Inflammatory macrophage treated with lipopolysaccharide for 1 hour (primary cell): Measurements from ENCODE around the gene OSBPL3.
"Not testable (repeated sequence)": the region's sequence is repeated elsewhere in the genome, so short reads cannot be mapped to it uniquely, and the experiment has no call there.

Experiments used
- DNase-seq, 2 donors: peaks; one replicate each; pipeline ENCODE4 v3.0.0-alpha.2; 2020 to 2022

The OSBPL3 gene

DNA sequence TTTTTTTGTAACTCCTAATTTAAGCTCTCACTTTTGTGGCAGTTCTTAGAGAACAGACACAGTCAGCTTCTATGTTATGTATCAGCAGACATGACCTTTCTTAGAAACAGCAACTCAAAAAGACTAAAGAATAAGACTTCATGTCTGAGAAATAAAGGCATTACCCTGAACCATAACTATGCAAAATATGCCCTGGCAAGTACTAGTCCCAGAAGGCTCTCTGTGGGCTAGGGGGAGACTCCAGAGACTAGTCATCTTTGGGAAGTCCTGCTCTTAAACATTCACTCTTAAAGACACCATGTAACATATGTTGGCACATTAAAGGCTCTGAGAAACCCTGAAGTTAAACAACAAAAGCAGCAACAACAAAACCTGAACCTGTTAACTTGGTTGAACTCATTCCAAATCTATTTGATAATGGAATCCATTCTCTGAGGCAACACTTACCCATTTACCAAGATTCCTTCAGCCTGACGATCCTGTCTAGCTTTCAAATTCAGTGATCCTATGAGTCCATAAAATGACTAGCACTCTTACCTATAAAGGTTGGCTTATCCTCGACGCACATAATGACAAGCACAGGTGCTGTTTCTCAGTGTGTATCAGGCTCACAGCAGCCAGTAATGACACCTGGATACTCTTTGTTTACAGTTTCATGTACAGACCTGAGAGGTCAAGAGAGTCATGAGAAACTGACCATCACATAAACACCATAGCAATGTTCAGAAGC, 62.3 kb downstream of the OSBPL3 start:
- DNase-seq, result peak; percentile 35 to 70

- DNase-seq, result no peak
Observed at GRCh38 chr7:24916463-24917040, 63.4 kb downstream of the OSBPL3 start.

DNA sequence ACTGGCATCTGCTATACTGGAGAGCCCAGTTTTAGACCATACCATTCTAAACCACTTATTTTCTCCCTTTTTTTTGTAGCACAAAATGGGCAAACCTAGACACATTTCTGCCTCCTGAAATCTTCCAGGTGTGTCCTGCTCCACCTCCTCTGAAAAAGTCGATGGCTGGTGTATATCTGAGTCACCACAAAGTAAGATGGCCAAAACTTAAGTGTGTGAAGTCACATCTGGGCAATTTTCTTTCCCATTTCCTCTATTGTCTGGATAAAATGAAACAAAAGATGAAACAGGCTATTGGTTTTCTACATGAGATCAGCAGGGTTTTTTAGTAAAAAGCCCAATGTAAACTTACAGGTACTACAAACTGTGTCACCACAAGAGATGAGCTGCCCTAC, 65.5 kb downstream of the OSBPL3 start:
- DNase-seq, result no peak

DNA sequence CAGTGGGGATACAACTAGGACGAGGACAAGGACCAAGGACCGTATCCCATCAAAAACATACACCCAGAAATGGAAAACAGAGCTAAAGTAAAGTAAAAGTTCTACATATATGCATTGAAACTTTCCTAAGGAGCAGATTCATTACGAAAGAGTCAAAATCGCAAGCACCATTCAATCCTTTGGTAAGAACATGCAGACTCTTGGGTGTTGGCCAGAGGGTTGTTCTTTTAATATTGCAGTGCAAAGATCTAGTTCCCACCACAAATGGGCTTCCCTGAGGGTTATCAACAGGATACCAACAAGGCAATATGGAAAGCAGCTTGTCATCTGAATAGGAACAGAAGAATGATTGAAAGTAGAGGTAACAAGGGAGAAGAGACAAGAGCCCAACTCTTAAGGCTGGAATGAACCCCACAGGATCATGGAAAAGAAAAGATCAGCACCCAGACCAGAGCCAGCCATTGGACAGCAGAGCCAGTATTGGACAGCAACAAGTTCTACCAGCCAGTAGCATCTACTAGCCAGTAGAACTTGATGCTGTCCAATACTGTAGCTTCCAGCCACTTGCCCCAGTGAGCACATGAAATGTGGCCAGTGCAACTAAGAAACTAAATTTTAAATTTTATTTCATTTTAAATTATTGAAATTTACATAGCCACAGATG, 66.0 kb downstream of the OSBPL3 start:
- no peak for DNase-seq

GRCh38 chr7:24912874-24913514, 67.0 kb downstream of the OSBPL3 start:
- no peak for DNase-seq

DNA sequence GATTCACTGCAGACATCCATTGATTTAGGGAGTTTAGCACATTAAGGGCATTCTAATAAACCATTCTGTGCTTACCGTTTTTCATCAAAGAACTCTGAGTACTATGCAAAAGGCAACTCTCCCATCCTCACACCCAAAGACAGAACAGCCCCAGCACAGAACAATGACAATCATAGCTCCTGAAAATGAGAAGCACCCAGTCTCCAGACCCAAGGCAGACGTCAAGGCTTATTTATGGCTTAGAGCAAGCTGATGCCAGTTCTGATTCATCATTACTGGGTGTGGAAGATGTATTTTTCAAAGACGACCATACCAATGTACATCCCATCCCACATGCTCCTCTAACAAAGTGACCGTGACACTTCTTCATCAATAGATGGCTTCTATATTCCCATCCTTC, 67.6 kb downstream of the OSBPL3 start:
- DNase-seq, result no peak

DNA sequence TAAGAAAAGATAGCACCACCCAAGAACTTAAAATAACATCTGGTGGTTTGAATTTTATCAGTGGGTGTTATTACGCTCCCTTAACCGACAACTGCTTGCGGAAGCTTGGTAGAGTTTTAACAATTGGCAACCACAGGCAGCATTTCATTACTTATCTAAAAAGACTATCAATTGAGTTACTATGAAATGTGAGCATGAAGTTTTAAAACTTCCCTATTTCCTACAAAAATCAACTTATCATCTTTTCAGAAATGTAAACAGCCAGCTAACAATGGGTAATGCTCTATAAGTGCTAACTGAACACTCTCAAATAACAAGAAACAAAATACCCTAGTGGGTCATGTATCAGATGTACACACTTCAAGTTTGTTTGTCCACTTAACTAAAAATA, 68.8 kb downstream of the OSBPL3 start:
- peak in 1 of 2 donors; percentile 19 for DNase-seq

GRCh38 chr7:24910551-24911212, 69.3 kb downstream of the OSBPL3 start:
- no peak for DNase-seq

DNA sequence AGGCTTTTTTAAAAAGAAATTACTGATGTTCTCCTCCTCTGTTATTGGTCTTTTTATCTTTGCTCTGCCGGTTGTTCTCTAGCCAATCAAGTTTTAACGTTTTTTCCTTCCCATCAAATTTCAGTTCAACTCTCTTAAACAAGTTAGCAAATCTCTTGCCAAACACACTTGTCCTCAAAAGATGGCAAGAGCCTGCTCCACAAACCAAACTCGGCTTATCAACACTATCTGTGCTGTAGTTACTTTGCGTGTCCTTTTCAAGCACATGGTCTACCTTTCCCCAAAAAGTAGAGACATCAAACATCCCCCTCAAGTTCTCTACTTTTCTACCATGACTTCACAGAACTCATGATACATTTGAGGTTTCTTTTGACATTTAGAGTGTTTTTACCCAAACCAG, 71.3 kb downstream of the OSBPL3 start:
- no peak for DNase-seq

GRCh38 chr7:24908166-24908565, 71.8 kb downstream of the OSBPL3 start:
- no peak for DNase-seq

GRCh38 chr7:24907311-24907886, 72.6 kb downstream of the OSBPL3 start:
- DNase-seq, result no peak

DNA sequence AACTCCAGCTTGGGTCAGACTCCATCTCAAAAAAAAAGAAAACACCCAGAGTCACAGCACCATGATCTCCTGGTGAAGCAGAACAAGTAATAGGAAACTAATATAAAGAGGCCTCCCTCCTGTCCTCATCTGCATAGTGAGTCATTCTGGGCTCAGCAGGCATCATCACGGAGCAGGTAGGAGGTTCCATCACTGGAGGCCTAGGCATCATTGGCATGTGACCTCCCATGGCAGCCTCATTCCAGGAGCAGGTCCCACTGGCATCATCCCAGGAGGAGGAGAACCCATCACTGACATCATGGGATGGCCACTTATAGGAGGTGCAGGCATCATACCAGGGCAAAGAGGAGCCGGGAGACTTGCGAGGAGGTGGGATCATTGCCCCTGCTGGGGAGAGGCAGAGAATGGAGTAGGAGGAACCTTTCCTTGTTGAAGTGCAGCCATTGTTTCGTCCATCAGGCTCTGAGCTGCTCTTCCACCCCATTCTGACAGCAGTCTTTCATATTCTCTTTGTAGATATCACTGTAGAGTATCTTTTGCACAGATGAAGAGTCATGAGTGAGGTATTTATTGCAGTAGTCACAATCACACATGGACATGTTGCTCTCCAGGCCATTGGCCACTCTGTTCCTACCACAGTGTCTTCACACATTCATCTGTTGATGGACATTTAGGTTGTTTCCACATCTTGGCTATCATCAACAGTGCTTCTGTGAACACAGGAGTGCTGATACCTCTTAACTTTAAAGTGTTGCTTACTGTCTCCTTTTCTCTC, 73.8 kb downstream of the OSBPL3 start:
- no peak for DNase-seq

DNA sequence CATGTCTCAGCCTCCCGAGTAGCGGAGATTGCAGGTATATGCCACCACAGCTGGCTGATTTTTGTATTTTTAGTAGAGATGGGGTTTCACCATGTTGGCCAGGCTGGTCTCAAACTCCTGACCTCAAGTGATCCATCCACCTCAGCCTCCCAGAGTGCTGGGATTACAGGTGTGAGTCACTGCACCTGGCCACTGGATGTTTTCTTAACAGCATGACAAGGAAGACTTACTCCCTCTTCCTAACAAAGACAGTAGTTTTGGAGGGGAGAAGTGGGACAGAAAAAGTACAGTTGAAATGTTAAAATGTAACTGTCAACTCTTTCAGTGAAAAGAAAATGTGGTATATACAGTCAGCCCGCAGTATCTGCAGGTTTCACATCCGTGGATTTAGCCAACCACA, 76.0 kb downstream of the OSBPL3 start:
- not testable (repeated sequence) for DNase-seq

- DNase-seq, result no peak
Observed at GRCh38 chr7:24903559-24903958, 76.4 kb downstream of the OSBPL3 start.

GRCh38 chr7:24902931-24903330, 77.0 kb downstream of the OSBPL3 start:
- DNase-seq, result no peak

DNA sequence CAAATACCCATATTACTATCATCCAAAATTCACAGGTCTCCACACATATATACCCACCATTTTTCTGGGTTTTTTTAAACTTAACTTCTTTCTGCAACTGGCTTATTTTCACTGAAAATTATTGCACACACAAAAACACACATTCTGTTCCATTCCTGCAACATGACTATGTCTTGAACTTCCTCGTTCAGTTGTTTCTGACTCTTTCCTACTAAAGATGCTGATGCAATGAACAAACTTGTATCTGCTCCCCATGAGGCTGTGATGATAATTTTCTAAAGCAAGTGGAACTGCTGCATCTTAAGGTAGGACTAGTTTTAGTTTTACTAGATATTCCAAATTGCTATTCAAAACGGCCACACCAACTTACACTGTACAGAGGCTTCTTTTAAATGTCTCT, 77.7 kb downstream of the OSBPL3 start:
- no peak for DNase-seq

DNA sequence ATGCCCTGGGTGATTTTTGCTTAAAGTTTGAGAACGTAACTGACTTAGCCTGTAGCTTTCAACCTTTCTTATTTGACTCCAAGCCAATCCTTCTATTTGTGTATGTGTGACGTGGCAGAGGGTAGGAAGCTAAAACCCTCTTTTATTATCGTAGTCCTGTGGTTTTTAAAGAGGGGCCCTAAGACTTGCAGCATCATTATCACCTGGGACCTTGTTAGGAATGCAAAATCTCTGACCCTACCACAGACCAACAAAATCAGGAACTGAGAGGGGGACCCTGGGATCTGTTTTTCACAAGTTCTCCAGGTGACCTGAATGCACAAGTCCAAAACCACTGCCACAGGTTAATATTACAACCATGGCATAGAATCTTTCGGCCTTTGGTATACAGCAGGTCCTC, 80.1 kb downstream of the OSBPL3 start:
- DNase-seq, result no peak

GRCh38 chr7:24899161-24899560, 80.8 kb downstream of the OSBPL3 start:
- peak in 1 of 2 donors; percentile 42 for DNase-seq

DNA sequence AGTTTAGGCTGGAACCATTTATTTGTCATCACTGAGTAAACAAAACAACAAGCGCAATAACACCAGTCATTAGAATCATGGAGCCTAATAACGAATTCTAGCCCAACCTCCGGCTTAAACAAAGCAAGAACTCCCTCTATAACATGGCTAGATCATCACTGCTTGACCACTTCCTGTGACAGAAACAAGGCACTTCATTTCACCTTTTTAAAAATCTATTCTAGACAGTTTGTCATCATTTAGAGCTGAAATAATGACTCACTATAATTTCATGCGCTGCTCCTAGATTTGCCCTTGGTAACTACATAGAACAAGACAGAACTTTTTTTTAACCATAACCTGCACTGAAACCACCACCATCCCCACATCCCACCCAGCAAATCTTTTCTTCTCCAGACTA, 81.3 kb downstream of the OSBPL3 start:
- DNase-seq, result no peak

- DNase-seq, result peak; percentile 47 to 81
Observed at GRCh38 chr7:24896031-24896501, 83.9 kb downstream of the OSBPL3 start.

DNA sequence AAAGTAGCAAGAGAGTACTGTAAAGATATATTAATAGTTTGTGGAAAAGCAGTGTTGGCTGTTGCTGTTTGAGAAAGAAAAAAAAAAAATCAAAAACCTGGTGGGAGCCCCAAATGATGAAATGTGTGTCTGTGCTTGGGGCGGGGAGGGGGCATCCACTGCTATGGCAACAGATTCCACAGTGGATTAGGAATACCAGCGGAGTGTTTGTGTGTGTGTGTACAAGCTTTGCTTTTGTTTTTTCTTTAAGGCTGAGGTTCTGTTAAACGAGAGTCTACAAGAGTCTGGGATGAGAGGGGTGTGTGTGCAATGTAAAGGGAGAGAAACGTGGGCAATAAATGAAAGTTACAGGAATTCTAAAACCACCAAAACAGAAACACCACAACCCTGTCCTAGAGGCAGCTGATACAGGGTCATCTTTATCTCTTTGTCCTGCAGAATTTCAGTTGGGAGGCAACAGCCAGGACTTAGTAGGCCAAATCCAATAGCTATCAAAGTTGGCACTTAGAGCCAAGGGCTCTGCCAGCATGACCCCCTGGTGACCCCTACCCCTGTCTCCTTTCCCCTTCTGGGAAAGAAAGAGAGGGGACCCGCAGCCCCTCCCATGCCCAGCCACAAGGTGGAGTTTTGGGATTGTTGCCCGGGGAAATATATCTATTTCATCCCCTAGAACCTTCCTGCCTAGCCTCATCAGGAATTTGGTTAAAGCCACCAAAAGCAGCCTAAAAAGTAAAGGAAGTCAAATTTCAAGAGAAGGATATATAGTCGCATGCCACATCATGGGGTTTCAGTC, 85.4 kb downstream of the OSBPL3 start:
- DNase-seq, result no peak
